GM23338 (cell line): ENCODE results near the gene GRM4. TPM values are rescaled to one million over a fixed set of nuclear protein-coding genes. Genes with fewer than 3 reads are reported as not detected.

ENCODE experiments used
- ATAC-seq: fragments of 200-7000 bp; cut with Tn5 transposase; 3 replicates; pipeline ENCODE4 v1.9.1; 2020
- DNase-seq: peaks from one replicate; pipeline ENCODE4 v3.0.0-alpha.2; 2015; ENCODE audit warnings: low spot score
- H2AFZ ChIP-seq: fragments of 200-600 bp; sonication (generic); 2 replicates; pipeline ENCODE4 v1.8.0; 2016; ENCODE audit warnings: antibody characterized with exemption, mild to moderate bottlenecking, moderate library complexity
- H3F3A ChIP-seq: fragments of 200-600 bp; sonication (generic); replicated peaks from 2 replicates; pipeline ENCODE4 v1.8.0; 2017; ENCODE audit warnings: antibody characterized with exemption, mixed run types, low read depth
- H3K27ac ChIP-seq: fragments of 200-600 bp; sonication (generic); 2 replicates; pipeline ENCODE4 v1.6.1; 2016; ENCODE audit warnings: low read depth
- H3K27me3 ChIP-seq: fragments of 200-600 bp; sonication (generic); 2 replicates; pipeline ENCODE4 v1.8.0; 2016; ENCODE audit warnings: mild to moderate bottlenecking, mixed run types, moderate library complexity; ENCODE audit not compliant: insufficient read depth
- H3K36me3 ChIP-seq: fragments of 200-600 bp; sonication (generic); 2 replicates; pipeline ENCODE4 v1.8.0; 2016; ENCODE audit warnings: mild to moderate bottlenecking; ENCODE audit not compliant: insufficient read depth
- H3K4me1 ChIP-seq: fragments of 200-600 bp; sonication (generic); 2 replicates; pipeline ENCODE4 v1.8.0; 2016; ENCODE audit warnings: mild to moderate bottlenecking, moderate library complexity; ENCODE audit not compliant: insufficient read depth
- H3K4me2 ChIP-seq: fragments of 200-600 bp; sonication (generic); 2 replicates; pipeline ENCODE4 v1.7.1; 2017; ENCODE audit warnings: mixed run types
- H3K4me3 ChIP-seq: fragments of 200-600 bp; sonication (generic); 2 replicates; pipeline ENCODE4 v1.6.1; 2016; ENCODE audit warnings: mixed run types
- H3K79me2 ChIP-seq: fragments of 200-600 bp; sonication (generic); replicated peaks from 2 replicates; pipeline ENCODE4 v1.8.0; 2017; ENCODE audit warnings: mild to moderate bottlenecking; ENCODE audit not compliant: insufficient read depth
- H3K9me2 ChIP-seq: fragments of 200-600 bp; sonication (generic); 2 replicates; pipeline ENCODE4 v1.8.0; 2017; ENCODE audit not compliant: insufficient read depth
- H4K20me1 ChIP-seq: fragments of 200-600 bp; sonication (generic); replicated peaks from 2 replicates; pipeline ENCODE4 v1.8.0; 2017; ENCODE audit warnings: mild to moderate bottlenecking; ENCODE audit not compliant: insufficient read depth
- H3K27ac Mint-ChIP-seq: 2 replicates; pipeline ENCODE4 v1.8.0; 2020; ENCODE audit warnings: inconsistent platforms, mild to moderate bottlenecking, moderate library complexity, mixed read lengths
- H3K27me3 Mint-ChIP-seq: 3 replicates; pipeline ENCODE4 v1.8.0; 2022; ENCODE audit warnings: low read depth, mild to moderate bottlenecking, moderate library complexity, mixed read lengths, inconsistent platforms; ENCODE audit not compliant: insufficient read depth, poor library complexity
- H3K36me3 Mint-ChIP-seq: 3 replicates; pipeline ENCODE4 v1.8.0; 2021; ENCODE audit warnings: low read depth, mild to moderate bottlenecking, inconsistent platforms, moderate library complexity, mixed read lengths
- H3K4me1 Mint-ChIP-seq: 3 replicates; pipeline ENCODE4 v1.8.0; 2020; ENCODE audit warnings: mild to moderate bottlenecking, inconsistent platforms, mixed read lengths
- H3K4me3 Mint-ChIP-seq: 3 replicates; pipeline ENCODE4 v1.8.0; 2021; ENCODE audit warnings: moderate library complexity, mild to moderate bottlenecking, inconsistent platforms, mixed read lengths
- H3K9me3 Mint-ChIP-seq: 3 replicates; pipeline ENCODE4 v1.8.0; 2020; ENCODE audit warnings: moderate library complexity, mild to moderate bottlenecking, inconsistent platforms, mixed read lengths
- CREB1 ChIP-seq: fragments of 250-450 bp; sonication (Bioruptor Pico); IDR thresholded peaks from 2 replicates; pipeline ENCODE4 v1.5.0; 2020; ENCODE audit warnings: low read depth, mild to moderate bottlenecking, moderate library complexity
- CTCF ChIP-seq, 2 experiments: fragments of 200-600 bp in 1 of 2; sonication (generic) in 1 of 2; conservative IDR thresholded peaks; 2 replicates each; pipeline versions ENCODE4 v1.5.1 to v1.6.1; 2016 to 2017; ENCODE audit warnings: antibody characterized with exemption in 2 of 2, low read depth in 2 of 2, mild to moderate bottlenecking in 2 of 2, moderate library complexity in 1 of 2
- ETS1 ChIP-seq: IDR thresholded peaks from 2 replicates; pipeline ENCODE4 v1.6.1; 2016; ENCODE audit warnings: antibody characterized with exemption
- EZH2 ChIP-seq: fragments of 200-600 bp; sonication (generic); IDR thresholded peaks from one replicate; pipeline ENCODE4 v1.8.0; 2017; ENCODE audit warnings: antibody characterized with exemption, mild to moderate bottlenecking, low read depth; ENCODE audit not compliant: unreplicated experiment
- EZH2phosphoT487 ChIP-seq: fragments of 200-600 bp; sonication (generic); IDR thresholded peaks from one replicate; pipeline ENCODE4 v1.8.1; 2018; ENCODE audit warnings: antibody characterized with exemption; ENCODE audit not compliant: unreplicated experiment
- JUNB ChIP-seq: IDR thresholded peaks from one replicate; pipeline ENCODE4 v1.6.1; 2016; ENCODE audit warnings: antibody characterized with exemption; ENCODE audit not compliant: unreplicated experiment
- NANOG ChIP-seq: IDR thresholded peaks from 2 replicates; pipeline ENCODE4 v1.6.1; 2016; ENCODE audit warnings: antibody characterized with exemption, borderline replicate concordance
- REST ChIP-seq: IDR thresholded peaks from one replicate; pipeline ENCODE4 v1.6.1; 2018; ENCODE audit warnings: antibody characterized with exemption; ENCODE audit not compliant: unreplicated experiment
- STAT1 ChIP-seq: IDR thresholded peaks from one replicate; pipeline ENCODE4 v1.6.1; 2016; ENCODE audit warnings: antibody characterized with exemption; ENCODE audit not compliant: unreplicated experiment
- ZNF114 ChIP-seq: fragments of 250-450 bp; sonication (Bioruptor Pico); IDR thresholded peaks from 2 replicates; pipeline ENCODE4 v1.5.0; 2020; ENCODE audit warnings: mild to moderate bottlenecking, moderate library complexity
- ZNF331 ChIP-seq: fragments of 250-450 bp; sonication (Bioruptor Pico); IDR thresholded peaks from 2 replicates; pipeline ENCODE4 v1.5.0; 2020; ENCODE audit warnings: low read depth, mild to moderate bottlenecking, moderate library complexity
- ZNF462 ChIP-seq: fragments of 250-450 bp; sonication (Bioruptor Pico); IDR thresholded peaks from 2 replicates; pipeline ENCODE4 v1.5.0; 2020; ENCODE audit warnings: mild to moderate bottlenecking, moderate library complexity
- polyA plus RNA-seq: library from polyadenylated mRNA; unstranded; fragments of >200 nt; fragmentation: Nextera tagmentation; extraction: Ambion mirVana; gene quantifications from 2 replicates; pipeline ENCODE4 v1.2.1, GENCODE V29; 2016
- total RNA-seq: library from RNA; depleted of rRNA; stranded (reverse); fragments of >200 nt; shearing (Covaris generic); gene quantifications from 2 replicates; pipeline ENCODE4 v1.2.3, GENCODE V29; 2014

Gene GRM4
- total and polyA plus RNA-seq, 2 experiments from 2014 or later, result 7.0 to 30.6 TPM

- TF ChIP-seq CTCF (conservative IDR thresholded peaks at IDR 0.05; ENCODE audit: low read depth in 2 of 2) (no peak), STAT1 (no peak), CREB1 (CRISPR knock-in tag) (no peak)
Observed at GRCh38 chr6:34157851-34158250, 12.0 kb upstream of the GRM4 start (continued).

GRCh38 chr6:34157236-34157830, 11.4 kb upstream of the GRM4 start:
- no peak overlapping the region for H2AFZ ChIP-seq
- ATAC-seq, result no peak
- peaks cover 22% of the 10 kb centered on the region for H3K9me3 Mint-ChIP-seq
- H3K4me2 ChIP-seq, result no peak overlapping the region
- H3K79me2 ChIP-seq, result no peaks in the 10 kb centered on the region
- no peaks in the 10 kb centered on the region for H3K36me3 ChIP-seq
- peaks cover 37% of the 10 kb centered on the region for H3K27me3 Mint-ChIP-seq
- H3K9me2 ChIP-seq, result no peaks in the 10 kb centered on the region
- H3K4me1 ChIP-seq, result peaks cover 6% of the 10 kb centered on the region; the same call in 1 of the 2 replicates
- no peak overlapping the region for H3K4me3 Mint-ChIP-seq
- no peak overlapping the region for H3K27ac ChIP-seq
- no peak overlapping the region for H3K27ac Mint-ChIP-seq
- peaks cover 12% of the 10 kb centered on the region for H3K4me1 Mint-ChIP-seq
- peaks cover 4% of the 10 kb centered on the region; the same call in 2 of the 3 replicates for H3K36me3 Mint-ChIP-seq
- no peak for DNase-seq
- no peaks in the 10 kb centered on the region for H4K20me1 ChIP-seq
- no peaks in the 10 kb centered on the region for H3F3A ChIP-seq
- no peak overlapping the region for H3K4me3 ChIP-seq
- peaks cover 28% of the 10 kb centered on the region for H3K27me3 ChIP-seq
- TF ChIP-seq CREB1 (CRISPR knock-in tag) (no peak), EZH2phosphoT487 (no peak), ETS1 (no peak), JUNB (no peak), EZH2 (no peak), ZNF462 (CRISPR knock-in tag) (no peak), NANOG (no peak), ZNF114 (CRISPR knock-in tag) (no peak), REST (no peak), ZNF331 (no peak)
